Breast epithelium (tissue), 3 donors: ENCODE results near the gene PRR33.

Experiments used
- POLR2A ChIP-seq: fragments of 450-650 bp; IDR thresholded peaks from one replicate; pipeline ENCODE4 v1.6.1; 2016; ENCODE audit warnings: antibody characterized with exemption, mild to moderate bottlenecking, moderate library complexity
- TF ChIP-seq, protein P1 (sequence below), 3 donors: fragments of 450-650 bp; IDR thresholded peaks; one replicate each; pipeline ENCODE4 v1.5.1; 2016 to 2017; ENCODE audit warnings: antibody characterized with exemption in 3 of 3, mild to moderate bottlenecking in 3 of 3, moderate library complexity in 3 of 3

DNA sequence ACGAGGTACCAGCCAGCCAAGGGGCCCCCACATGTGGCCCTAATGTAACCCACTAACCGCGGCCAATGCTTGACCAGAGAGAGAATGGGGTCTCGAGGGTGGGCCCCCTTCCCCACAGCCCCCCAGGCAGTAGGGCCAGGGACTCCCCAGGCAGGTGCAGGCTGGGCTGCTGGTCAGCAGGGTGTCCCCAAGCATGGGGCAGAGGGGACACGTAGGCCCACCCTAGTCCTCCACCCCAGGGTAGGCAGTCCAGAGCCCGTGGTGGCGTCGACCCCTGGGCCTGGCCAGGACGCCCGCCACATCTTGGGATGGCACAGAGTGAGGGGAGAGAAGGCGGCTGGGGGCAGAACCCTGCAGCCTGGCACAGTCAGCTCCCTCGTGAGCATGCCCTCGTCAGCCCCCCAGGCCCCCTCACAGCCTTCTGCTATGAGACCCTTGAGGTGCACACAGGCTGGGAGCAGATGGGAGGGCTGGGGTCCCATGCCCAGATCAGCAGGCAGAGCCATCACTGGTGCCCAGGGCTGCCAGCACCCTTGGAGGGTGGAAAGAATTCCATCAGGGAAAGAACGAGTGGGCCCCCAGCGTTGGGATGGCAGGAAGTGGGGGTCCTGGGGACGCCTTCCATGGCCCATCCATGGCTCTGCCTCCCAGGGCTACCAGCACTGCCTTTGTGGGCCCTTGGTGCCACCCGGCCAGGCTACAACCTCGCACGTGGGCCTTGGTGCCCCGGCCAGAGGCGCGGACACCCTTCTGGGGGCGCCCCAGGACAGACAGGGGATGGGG is 33.9 kb upstream of the PRR33 start:
- TF ChIP-seq POLR2A, result no peak
- TF ChIP-seq, protein P1, sequence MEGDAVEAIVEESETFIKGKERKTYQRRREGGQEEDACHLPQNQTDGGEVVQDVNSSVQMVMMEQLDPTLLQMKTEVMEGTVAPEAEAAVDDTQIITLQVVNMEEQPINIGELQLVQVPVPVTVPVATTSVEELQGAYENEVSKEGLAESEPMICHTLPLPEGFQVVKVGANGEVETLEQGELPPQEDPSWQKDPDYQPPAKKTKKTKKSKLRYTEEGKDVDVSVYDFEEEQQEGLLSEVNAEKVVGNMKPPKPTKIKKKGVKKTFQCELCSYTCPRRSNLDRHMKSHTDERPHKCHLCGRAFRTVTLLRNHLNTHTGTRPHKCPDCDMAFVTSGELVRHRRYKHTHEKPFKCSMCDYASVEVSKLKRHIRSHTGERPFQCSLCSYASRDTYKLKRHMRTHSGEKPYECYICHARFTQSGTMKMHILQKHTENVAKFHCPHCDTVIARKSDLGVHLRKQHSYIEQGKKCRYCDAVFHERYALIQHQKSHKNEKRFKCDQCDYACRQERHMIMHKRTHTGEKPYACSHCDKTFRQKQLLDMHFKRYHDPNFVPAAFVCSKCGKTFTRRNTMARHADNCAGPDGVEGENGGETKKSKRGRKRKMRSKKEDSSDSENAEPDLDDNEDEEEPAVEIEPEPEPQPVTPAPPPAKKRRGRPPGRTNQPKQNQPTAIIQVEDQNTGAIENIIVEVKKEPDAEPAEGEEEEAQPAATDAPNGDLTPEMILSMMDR (IDR thresholded peaks at IDR 0.05), result no peak
